Activated CD4-positive, alpha-beta T cell treated with anti-CD3 and anti-CD28 coated beads, Interleukin-2, Interleukin-6, amounts not matched to agents 100 ng/mL and 50 ng/mL, durations not matched to agents 16 hours and 8 hours (primary cell): Measurements from ENCODE around the gene UQCRH.
A peak's percentile ranks its signal among the peaks of the same experiment; 100 is the strongest.
"Not testable (repeated sequence)": the region's sequence is repeated elsewhere in the genome, so short reads cannot be mapped to it uniquely, and the experiment has no call there.

Experiments used
- DNase-seq: peaks from one replicate; pipeline ENCODE4 v3.0.0-alpha.2; 2020

The UQCRH gene

DNA sequence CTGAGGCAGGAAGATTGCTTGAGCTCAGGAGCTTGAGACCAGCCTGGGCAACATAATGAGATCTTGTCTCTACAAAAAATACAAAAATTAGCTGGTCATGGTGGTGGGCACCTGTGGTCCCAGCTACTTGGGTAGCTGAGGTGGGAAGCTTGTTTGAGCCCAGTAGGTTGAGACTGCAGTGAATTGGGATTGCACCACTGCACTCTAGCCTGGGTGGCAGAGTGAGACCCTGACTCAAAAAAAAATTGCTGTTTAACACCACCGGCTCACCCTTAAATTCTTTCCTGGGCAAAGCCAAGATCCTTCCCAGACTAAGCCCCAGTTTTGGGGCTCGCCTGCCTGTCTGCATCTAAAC is 30.5 kb downstream of the UQCRH start:
- no peak for DNase-seq

GRCh38 chr1:46335081-46335480 is 31.6 kb downstream of the UQCRH start:
- no peak for DNase-seq

- not testable (repeated sequence) for DNase-seq
Measured at GRCh38 chr1:46337409-46337808, 33.9 kb downstream of the UQCRH start.

DNA sequence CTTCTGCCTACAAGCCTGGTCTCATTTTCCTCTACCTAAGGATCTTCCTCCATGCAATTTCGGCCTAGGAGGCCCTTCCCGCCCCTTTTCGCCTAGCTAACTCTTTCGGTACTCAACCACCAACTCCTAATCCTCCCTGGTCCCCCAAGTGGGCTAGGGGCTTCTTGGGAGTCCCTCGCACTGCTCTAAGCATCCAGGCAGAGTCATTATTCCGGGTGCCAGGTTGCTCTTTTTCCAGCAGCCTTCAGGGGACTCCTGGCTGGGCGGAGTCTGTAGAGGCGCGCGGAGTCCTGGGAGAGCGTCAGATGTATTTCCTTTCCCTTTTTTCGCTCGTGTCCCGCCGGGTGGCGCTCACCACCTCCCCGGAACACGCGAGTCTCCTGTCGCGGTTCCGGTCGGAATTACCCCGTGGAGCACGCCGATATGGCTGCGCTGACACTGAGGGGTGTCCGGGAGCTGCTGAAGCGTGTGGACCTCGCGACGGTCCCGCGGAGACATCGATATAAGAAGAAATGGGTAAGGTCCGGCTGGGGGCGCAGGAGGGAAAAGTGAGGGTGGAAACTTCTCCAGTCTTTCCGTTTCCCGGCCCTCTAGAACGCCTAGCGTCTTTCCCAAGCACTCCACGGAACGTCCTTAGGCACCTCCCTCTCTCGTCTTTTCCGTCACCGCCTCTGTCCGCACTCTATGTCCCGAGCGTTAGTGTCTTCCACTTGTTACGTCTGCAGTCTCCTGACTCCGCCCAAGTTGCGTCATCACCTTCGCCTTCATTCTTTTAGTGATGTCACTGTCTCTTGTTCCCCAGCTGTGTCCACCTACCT is 37.1 kb downstream of the UQCRH start, which contains the start of gene NSUN4:
TSS of gene NSUN4 (plus strand) at position 404 of the 818 bp plus-strand sequence. CDS start at position 424, 20 bp downstream.
- DNase-seq, result peak; percentile 92

DNA sequence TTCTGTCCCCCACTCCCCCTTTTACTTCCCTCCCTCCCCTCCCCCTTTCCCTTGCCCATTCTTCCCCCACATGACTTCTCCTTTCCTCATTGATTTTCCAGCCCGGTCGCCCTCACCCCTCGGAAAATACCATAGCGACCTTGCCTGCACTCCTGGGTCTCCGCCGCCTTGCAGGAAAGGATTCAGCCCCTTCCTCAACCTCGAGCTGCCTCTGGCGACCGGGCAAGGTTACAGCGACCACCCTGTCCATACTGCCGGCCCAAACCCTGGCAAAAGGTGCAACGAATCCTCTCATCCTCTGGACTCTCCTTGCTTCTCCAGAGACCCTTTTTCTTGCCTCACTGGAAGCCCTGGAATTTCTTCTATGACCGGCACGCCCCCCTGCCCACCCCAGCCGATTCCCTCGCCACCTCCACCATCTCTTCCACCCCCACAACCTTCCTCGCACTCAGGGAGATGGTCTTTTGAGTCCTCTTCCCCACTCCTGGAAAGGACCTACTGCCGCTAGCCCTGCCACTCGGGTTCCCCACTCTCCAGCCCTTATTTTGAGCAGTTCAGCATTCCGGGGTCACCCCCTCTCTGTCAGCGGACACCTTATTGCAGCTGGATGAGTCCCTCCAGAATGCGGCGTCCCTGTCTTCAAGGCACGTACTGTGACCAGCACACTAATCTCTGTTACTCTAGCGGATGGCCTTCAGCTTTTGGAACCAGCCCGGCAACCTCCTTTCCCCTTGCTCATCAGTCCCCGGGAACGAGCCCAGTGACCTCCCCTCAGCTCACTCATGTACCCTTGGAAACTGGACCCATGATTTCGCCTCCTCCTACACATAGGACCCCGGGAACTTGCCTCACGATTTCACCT is 38.0 kb downstream of the UQCRH start:
- DNase-seq, result no peak

GRCh38 chr1:46342084-46342656 is 38.7 kb downstream of the UQCRH start:
- DNase-seq, result peak; percentile 28

DNA sequence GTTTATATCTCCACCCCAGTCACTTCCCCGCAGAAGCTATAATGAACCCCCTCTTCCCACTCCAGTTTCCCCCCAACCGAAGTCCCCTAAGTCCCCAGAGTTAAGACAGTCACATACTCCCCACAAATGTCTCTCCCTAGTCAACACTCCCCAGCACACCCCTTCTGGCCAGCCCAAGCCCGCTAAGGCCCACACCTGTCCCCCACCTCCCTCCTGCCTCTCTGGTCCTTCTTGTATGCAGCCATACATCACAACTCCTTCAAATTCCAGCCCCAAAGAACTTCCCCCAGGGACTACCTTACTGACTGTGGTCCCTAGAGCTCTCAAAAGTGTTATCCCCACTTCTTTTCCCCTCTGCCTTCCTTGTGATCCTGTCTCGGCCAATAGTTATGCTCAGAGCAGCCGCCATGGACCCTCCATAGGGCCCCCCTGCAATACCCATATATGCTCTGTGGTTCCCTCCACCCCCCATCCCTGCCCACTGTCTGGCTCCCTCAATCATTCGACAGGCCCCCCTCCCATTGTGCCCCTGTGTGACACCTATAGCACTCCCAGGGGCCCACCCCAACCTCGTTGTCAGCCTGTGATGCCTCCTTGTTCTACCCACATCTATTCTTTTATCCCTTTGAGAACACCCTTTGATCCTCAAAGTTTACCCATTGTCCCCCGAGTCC is 39.3 kb downstream of the UQCRH start:
- no peak for DNase-seq

DNA sequence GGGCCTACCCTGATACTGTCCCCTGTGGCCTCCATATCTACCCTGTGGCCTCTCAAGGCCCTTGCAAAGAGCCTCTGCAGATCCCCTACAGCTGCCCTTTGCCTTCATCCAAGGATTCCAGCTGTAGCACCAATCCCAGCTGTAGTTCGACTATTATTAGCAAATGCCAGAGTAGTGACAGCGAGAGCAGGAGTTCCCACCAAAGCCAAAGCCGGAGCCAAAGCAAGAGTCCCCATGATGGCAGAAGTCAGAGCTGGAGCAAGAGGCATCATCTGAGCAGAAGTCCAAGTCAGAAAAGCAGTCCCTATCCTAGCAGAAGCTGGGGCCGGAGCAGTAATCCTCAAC is 39.8 kb downstream of the UQCRH start:
- DNase-seq, result no peak

GRCh38 chr1:46343705-46344104 is 40.2 kb downstream of the UQCRH start:
- no peak for DNase-seq

GRCh38 chr1:46344481-46344880 is 41.0 kb downstream of the UQCRH start:
- DNase-seq, result no peak

DNA sequence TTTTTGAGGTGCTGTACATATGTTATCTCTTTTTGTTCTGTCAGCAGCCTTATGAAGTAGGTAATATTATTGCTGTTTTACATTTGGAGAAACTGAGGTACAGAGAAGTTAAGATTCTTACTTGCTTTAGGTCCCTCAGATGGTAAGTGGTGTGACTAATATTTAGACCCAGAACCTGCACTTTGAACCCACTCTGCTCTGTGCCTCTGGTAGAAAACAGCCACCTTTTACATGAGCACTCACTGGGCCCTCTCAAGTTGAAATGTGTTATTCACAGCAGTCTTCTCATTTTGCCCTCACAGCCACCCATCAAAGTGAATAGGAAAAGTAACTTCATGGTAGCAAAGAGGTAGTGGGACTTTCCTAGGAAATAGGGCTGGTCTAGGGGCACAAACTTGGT is 41.8 kb downstream of the UQCRH start:
- no peak for DNase-seq

DNA sequence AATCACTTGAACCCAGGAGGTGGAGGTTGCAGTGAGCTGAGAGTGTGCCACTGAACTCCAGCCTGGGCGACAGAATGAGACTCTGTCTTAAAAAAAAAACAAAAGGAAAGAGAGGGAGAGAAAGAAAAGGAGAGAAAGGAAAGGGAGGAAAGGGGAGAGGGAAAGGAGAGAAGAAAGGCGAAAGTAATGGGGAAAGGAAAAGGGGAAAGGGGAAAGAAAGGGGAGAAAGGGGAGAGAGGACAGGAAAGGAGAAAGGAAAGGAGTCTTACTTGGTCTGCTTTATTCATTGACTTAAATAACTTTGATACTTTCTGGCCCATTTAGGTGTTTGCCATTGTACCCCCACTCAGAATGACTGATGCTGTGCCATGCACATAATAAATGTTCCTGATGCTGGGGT is 48.9 kb downstream of the UQCRH start:
- DNase-seq, result no peak

DNA sequence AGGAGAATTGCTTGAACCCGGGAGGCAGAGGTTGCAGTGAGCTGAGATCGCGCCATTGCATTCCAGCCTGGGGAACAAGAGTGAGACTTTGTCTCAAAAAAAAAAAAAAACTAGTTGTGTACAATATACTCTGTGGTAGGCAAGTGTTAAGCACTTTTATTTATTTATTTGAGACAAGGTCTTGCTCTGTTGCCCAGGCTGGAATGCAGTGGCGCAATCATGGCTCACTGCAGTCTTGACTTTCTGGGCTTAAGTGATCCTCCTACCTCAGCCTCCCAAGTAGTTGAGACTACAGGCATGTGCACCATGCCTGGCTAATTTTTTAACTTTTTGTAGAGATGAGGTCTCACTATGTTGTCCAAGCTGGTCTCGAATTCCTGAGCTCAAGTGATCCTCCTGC is 52.4 kb downstream of the UQCRH start:
- not testable (repeated sequence) for DNase-seq

GRCh38 chr1:46362158-46362557 is 58.7 kb downstream of the UQCRH start:
- no peak for DNase-seq

- DNase-seq, result no peak
Measured at GRCh38 chr1:46363121-46363520, 59.6 kb downstream of the UQCRH start.

- DNase-seq, result no peak
Measured at GRCh38 chr1:46364612-46365011, 61.1 kb downstream of the UQCRH start.

DNA sequence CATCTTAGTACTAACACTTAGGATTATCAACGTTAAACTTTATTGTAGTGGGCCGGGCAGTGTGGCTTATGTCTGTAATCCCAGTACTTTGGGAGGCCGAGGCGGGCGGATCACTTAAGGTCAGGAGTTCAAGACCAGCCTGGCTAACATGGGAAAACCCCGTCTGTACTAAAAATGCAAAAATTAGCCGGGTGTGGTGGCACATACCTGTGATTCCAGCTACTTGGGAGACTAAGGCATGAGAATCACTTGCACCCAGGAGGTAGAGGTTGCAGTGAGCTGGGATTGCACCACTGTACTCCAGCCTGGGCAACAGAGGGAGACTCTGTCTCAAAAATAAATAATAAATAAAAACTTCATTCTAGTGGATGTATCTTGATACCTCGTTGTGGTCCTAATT is 62.3 kb downstream of the UQCRH start:
- DNase-seq, result not testable (repeated sequence)
